ENCODE measurements around the gene HNRNPAB.
"Not testable (repeated sequence)": the region's sequence is repeated elsewhere in the genome, so short reads cannot be mapped to it uniquely, and the experiment has no call there.

Gene HNRNPAB

DNA sequence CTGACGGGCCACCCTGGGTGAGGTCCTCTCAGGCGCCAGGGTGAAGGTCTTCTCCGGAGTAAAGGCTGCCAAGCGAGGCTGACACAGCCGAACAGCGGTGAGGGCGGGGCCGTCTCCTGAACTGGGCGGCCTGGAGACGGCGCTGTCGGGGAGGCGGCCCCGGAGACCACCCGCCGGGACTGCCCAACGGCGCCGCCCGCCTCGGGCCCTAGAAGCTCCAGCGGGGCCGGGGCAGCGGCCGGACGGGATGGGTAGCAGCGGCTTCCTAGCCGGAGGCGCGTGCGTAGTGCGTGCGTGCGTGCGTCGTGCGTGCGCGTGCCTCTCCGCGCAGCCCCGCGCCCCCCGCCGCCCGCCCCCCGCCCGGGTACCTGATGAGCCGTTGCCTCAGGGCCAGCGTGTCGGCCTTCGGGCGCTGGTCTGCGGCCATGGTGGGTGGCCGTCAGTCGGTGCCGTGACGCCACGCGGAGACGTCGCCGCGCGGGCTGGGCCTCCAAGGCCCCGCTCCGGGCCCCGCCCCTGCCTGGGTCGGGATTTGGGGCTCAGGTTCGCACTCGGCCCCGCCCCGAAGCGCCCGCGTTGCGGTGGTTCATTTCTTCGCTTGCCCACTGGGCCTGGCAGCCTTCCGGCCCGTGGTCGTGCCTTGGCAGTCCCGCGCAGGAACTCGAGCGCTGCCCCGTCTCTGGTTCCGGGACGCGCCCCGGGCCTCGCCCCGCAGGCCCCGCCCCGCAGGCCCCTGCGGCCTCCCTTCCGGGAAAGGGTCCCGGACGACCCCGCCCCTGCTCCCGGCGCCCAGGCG is 28.0 kb downstream of the HNRNPAB start, which contains the start of gene PHYKPL:
Gene PHYKPL (minus strand): TSS at position 679 of the 796 bp plus-strand sequence. CDS start 252 bp downstream, at position 427.
- DNase-seq = peak; percentile 49 to 55

- DNase-seq = no peak
Observed at GRCh38 chr5:178232920-178233429, 28.6 kb downstream of the HNRNPAB start.

GRCh38 chr5:178234121-178234749 is 29.9 kb downstream of the HNRNPAB start:
- no peak for DNase-seq

GRCh38 chr5:178234750-178235587 is 30.6 kb downstream of the HNRNPAB start:
- peak; percentile 70 to 74 for DNase-seq

DNA sequence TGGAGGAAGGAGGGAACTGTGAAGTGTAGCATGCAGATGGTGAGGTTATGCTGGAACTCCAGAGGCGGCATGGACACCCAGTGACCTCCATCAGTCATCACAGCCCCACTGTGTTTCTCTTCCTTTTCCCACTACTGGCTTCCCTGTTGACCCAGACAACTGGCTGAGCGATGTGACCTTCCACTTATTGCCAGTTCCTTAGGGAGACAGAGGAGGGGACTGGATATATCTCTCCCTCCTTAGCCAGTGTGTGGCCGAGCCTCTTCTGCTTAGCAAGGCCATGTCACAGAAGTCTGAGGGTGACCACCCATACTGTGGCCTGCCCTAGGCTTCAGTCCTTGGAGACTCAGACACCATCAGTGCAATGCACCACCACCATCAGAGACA is 31.2 kb downstream of the HNRNPAB start:
- DNase-seq = no peak

DNA sequence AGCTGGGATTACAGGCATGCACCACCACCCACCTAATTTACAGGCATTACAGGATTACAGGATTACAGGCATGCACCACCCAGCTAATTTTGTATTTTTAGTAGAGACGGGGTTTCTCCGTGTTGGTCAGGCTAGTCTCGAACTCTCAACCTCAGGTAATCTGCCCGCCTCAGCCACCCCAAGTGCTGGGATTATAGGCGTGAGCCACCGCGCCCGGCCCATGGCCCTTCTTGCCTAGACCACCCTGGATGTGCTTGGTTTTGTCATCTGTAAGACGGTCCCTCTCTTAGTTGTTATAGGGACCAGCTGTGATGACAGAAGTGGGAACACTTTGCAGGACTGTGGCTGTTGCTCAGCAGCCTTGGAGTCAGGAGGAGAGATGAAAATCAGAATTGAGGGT is 31.8 kb downstream of the HNRNPAB start:
- no peak for DNase-seq

- no peak for DNase-seq
Observed at GRCh38 chr5:178236679-178237078, 32.3 kb downstream of the HNRNPAB start.

DNA sequence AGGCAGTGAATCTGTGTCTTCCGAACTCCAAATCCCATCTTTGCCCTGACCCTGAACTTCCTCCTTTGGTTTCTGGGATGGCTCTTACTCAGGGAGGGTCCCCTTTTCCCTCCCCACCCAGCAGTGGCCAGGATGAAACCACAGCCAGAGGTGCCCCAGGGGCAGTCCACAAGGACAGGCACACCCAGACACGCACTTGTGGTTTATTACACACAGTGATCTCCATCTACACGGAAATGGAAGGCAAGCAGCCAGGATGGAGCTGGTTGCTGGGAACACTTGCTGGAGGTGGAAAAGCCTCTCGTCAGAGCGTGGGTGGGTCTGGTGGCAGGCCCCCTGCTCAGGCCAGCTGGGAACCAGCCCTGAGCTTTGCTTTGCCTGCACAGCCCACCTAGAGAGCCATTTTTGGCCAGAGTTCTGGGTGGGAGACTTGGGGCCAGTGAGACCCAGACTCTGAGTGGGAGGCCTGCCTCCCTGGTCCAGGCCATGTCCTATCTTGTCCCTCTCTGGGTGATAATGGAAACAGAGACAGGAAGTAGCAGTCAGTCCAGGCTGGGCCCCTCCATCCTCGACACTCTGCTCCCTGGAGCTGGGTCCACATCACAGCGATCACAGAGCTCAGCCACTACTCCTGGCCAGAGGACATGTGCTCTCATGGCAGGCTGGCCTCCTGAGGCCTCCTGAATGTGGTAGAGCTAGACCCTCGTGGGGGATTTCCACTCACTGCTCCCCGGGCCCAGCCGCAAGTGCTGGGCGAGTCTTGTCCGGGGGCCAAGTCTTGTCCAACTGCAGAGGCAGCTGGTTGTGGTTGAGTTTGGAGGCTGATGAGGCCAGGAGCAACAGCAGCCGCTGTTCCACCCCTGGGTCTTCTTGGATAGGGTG is 33.3 kb downstream of the HNRNPAB start:
- no peak for DNase-seq

- no peak for DNase-seq
Observed at GRCh38 chr5:178238313-178238635, 33.9 kb downstream of the HNRNPAB start.

DNA sequence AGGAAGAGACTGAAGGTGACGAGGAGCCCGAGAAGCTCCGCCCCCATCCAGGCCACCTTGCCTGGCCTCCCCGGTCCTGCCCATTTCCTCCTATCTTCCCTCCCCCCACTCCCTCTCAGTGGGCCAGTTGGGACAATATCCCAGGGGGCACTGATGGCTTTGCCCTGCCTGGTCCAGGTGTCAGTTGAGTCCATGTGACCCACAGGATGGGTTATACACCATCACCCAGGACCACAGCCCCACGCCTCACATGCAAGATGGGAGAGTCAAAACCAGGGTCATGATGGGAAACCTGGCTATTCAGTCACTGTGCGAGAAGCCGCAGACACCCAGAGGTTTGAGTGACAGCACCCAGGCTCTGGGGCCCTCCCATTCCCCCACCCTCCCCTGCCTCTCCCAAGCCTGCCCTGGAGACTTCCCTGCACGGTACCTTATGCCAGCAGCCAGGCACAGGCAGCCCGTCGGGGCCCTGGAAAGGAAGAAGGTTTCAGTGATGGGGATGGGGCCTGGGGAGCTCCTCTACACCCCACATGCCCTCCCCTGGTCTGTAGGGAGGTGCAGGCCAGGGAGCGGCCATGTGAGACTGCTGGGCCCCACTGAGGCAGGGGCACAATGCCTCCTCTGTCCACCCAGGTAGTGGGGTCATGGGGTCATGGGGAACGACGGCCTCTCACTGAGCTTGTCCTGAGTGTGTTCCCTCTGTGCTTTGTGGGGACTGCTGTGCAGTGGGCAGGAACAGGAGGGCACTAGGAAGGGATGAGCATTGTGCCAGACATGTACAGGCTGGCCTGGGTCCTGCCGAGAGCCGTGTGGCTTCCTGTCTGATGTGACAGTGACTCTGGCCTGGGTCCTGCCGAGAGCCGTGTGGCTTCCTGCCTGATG is 34.6 kb downstream of the HNRNPAB start:
- no peak for DNase-seq

DNA sequence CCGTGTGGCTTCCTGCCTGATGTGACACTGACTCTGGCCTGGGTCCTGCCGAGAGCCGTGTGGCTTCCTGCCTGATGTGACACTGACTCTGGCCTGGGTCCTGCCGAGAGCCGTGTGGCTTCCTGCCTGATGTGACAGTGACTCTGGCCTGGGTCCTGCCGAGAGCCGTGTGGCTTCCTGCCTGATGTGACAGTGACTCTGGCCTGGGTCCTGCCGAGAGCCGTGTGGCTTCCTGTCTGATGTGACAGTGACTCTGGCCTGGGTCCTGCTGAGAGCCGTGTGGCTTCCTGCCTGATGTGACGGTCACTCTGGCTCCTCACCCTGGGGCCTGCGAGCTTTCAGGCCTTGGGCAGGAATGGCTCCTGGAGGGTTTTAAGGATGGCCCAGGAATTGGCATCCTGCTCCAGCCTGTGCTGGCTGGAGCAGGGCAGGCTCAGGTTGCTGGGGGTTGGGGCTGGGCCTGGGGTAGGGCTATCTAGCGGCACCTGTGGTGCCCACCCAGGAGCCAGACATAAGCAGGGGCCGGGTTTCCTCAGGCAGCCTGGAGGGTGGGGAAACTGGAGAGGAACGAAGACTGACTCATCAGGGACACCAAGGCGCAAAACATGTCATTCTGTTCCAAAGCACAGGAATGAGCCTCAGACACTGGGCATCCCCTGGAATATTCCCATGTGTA is 35.4 kb downstream of the HNRNPAB start:
- not testable (repeated sequence) for DNase-seq

GRCh38 chr5:178240341-178240741 is 36.0 kb downstream of the HNRNPAB start:
- DNase-seq = no peak

GRCh38 chr5:178240766-178241165 is 36.4 kb downstream of the HNRNPAB start:
- no peak for DNase-seq

- DNase-seq = no peak
Observed at GRCh38 chr5:178241231-178241663, 36.9 kb downstream of the HNRNPAB start.

DNA sequence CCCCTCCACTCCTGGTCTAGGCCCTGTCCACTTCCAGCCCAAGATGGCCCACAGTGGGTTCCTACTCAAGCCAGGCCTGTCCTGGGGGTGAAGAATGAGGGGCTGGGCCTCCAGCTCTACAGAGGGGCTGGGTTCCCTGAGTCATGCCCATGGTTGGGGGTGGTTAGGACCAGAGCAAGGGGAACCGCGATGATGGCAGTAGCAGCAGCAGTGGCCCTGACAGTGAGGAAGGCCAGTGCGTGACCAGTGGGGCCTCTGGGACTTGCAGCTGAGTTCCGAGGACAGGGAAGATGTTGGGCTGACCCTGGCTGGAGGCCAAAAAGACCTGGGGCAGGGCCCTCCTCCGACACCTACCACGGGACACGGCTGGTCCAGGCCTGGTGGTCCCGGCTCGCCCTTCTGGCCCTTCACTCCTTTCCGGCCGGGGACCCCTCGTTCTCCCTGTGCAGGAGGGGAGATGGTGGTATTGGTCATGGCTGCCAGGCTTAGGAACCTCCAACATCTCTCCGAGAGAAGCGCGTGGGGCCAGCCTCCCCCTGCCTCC is 37.4 kb downstream of the HNRNPAB start:
- no peak for DNase-seq

DNA sequence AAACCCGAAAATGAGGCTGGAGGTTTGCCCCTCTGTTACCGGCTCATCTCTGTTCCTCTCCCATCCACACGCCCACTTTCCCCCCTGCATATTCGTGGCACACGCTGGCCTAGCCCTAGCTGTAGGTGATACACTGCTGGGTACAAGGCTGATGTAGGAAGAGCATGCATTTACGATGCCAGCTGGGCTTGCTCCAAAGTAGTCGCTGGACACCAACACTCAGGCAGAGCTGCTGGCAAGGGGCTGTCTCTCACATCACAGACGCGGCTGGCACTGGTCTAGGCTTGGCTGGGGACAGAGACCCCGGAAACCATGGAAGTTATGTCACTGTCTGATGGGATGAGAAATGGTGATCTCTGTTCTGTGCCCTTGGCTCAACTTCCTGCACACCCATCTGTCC is 38.1 kb downstream of the HNRNPAB start:
- DNase-seq = no peak

DNA sequence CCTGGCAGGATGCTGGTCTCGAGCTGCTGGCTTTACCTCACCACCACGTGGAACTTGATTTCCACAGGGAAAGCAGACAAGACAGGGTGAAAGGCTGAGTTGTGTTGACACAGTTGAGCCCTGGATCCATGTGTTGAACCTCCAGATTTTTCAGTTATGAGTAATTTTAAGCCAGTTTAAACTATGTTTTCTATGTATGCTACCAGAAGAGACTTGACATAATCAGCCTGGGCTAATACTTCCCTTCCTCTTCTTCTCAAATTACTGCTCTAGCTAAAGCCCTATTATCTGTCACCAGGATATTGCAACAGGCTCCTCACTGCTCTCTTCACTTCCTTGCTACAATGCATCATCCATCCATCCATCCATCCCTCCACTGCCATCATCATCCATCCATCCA is 40.2 kb downstream of the HNRNPAB start:
- no peak for DNase-seq

DNA sequence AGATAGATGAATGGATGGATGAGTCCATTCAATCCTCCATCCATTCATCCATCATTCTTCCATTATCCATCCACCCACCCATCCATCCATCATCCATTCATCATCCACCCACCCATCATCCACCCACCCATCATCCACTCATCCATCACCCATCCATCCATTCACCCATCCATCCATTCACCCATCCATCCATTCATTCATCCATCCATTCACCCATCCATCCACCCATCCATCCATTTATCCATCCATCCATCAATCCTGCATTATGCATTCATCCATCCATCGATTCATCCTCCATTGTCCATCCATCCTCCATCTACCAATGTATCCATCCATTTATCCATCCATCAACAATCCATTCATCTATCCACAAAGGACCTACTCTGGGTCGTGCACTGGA is 41.1 kb downstream of the HNRNPAB start:
- no peak for DNase-seq

- no peak for DNase-seq
Observed at GRCh38 chr5:178246624-178247279, 42.4 kb downstream of the HNRNPAB start.

Data from activated CD4-positive, alpha-beta T cell treated with anti-CD3 and anti-CD28 coated beads, Interleukin-2, amount 50 U/mL, for 4 hours (primary cell).